ENCODE results near the gene ERC2.

DNA sequence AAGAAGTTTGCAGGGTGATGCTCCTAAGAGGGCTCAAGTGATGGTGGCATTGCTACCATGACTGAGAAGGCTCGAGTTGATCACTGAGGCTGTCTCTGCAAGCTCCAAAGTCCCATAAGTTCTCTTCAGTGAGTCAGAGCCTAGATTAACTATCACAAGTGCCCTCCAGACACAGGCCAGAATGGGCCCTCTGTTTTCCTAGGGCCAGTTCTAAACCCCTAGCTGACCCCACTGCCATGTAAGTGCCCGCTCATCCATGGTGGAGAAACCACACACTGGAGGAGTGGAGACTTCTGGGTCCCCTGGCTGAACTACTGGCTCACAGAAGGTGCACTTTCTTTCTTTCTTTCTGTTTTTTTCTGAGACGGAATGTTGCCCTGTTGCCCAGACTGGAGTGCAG, 893.6 kb downstream of the ERC2 start:
- TF ChIP-seq TAF1 (IDR thresholded peaks at IDR 0.05; ENCODE audit: low read depth) = no peak
- TF ChIP-seq CEBPB (IDR thresholded peaks at IDR 0.05) = no peak
- TF ChIP-seq, protein P1, sequence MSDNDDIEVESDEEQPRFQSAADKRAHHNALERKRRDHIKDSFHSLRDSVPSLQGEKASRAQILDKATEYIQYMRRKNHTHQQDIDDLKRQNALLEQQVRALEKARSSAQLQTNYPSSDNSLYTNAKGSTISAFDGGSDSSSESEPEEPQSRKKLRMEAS (IDR thresholded peaks at IDR 0.05) = no peak
- TF ChIP-seq NFIC (IDR thresholded peaks at IDR 0.05) = no peak
- no peak for TF ChIP-seq USF1 (IDR thresholded peaks at IDR 0.05)
- no peak for TF ChIP-seq FOXM1 (IDR thresholded peaks at IDR 0.05; ENCODE audit: borderline replicate concordance, low read depth)
- TF ChIP-seq CREB1 (IDR thresholded peaks at IDR 0.05; ENCODE audit: low read depth) = no peak
- no peak for TF ChIP-seq YY1 (IDR thresholded peaks at IDR 0.05; ENCODE audit: low read depth)
- no peak for TF ChIP-seq EP300 (IDR thresholded peaks at IDR 0.05; ENCODE audit: borderline replicate concordance)
- no peak for TF ChIP-seq TEAD4 (IDR thresholded peaks at IDR 0.05)
- TF ChIP-seq, protein P2, sequence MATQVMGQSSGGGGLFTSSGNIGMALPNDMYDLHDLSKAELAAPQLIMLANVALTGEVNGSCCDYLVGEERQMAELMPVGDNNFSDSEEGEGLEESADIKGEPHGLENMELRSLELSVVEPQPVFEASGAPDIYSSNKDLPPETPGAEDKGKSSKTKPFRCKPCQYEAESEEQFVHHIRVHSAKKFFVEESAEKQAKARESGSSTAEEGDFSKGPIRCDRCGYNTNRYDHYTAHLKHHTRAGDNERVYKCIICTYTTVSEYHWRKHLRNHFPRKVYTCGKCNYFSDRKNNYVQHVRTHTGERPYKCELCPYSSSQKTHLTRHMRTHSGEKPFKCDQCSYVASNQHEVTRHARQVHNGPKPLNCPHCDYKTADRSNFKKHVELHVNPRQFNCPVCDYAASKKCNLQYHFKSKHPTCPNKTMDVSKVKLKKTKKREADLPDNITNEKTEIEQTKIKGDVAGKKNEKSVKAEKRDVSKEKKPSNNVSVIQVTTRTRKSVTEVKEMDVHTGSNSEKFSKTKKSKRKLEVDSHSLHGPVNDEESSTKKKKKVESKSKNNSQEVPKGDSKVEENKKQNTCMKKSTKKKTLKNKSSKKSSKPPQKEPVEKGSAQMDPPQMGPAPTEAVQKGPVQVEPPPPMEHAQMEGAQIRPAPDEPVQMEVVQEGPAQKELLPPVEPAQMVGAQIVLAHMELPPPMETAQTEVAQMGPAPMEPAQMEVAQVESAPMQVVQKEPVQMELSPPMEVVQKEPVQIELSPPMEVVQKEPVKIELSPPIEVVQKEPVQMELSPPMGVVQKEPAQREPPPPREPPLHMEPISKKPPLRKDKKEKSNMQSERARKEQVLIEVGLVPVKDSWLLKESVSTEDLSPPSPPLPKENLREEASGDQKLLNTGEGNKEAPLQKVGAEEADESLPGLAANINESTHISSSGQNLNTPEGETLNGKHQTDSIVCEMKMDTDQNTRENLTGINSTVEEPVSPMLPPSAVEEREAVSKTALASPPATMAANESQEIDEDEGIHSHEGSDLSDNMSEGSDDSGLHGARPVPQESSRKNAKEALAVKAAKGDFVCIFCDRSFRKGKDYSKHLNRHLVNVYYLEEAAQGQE (IDR thresholded peaks at IDR 0.05; ENCODE audit: low read depth) = no peak
- no peak for TF ChIP-seq RAD21 (IDR thresholded peaks at IDR 0.05; ENCODE audit: low read depth)
- TF ChIP-seq TCF12 (IDR thresholded peaks at IDR 0.05; ENCODE audit: low read depth) = no peak

All from Ishikawa (cell line).